HG03175 (cell line): ENCODE data around the gene PFKL.

Experiments used
- ATAC-seq: cut with Tn5 transposase; IDR thresholded peaks from one replicate; pipeline ENCODE4 v1.9.1; 2021; ENCODE audit warnings: mild to moderate bottlenecking, moderate library complexity; ENCODE audit not compliant: unreplicated experiment

The PFKL gene

DNA sequence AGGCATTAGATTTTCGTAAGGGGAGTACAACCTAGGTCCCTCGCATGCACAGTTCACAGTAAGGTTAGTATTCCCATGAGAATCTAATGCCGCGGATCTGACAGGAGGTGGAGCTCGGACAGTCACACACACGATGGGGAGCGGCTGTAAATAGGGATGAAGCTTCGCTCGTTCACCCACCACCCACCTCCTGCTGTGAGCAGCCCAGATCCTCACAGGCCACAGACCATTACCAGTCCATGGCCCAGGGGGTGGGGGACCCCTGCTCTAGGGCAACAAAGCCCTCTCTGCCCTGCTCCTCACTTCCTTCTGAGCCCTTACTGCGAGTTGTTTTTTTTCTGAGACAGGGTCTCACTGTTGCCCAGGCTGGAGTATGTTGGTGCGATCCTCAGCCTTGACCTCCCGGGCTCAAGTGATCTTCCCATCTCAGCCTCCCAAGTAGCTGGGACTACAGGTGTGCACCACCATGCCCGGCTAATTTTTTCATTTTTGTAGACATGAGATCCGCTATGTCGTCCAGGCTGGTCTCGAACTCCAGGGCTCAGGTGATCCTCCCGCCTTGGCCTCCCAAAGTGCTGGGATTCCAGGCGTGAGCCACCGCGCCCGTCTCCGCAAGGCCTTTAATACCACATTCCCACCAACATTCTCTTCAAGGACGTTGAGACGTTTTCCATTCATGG lies 74.9 kb downstream of the PFKL start:
- ATAC-seq, result no peak

- ATAC-seq, result no peak
These were observed 75.4 kb downstream of the PFKL start for GRCh38 chr21:44375281-44375651.

- ATAC-seq, result no peak
These were observed 75.9 kb downstream of the PFKL start for GRCh38 chr21:44375761-44376241.

GRCh38 chr21:44376606-44377005 lies 76.8 kb downstream of the PFKL start:
- no peak for ATAC-seq
